ENCODE results near the gene SERPINE3. TPM values are rescaled to one million over a fixed set of nuclear protein-coding genes. Genes with fewer than 3 reads are reported as not detected.

Gene SERPINE3
- polyA plus RNA-seq, 2 donors: not detected

DNA sequence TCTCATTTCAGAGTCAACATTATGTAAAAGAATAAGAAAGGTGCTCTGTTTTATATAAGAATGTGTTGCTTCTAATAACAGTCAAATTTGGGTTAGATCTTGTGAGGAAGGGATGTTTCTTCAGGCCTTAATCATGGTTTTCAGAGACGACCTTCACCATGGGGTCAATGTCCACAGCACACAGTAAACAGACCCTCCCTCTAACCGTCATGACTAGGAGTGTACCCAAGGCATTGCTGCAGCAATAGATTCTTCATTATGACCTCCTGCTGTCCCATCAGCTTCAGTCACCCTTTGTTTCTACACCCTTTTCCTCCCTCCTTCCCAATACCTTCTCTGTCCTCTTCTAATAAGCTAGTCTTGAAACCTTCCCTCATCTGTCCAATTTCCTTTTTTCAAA is 15.7 kb downstream of the SERPINE3 start:
- H3K36me3 ChIP-seq (ENCODE audit: control insufficient read depth in 2 of 2, insufficient read depth in 2 of 2, low read length in 1 of 2): no peaks in the 10 kb centered on the region
- WGBS, 2 donors: 51 to 71% methylated on average over 2 of the region's 2 CpGs
- no peaks in the 10 kb centered on the region for H3K9me3 ChIP-seq (ENCODE audit: control insufficient read depth in 2 of 2, insufficient read depth in 1 of 2, low read depth in 1 of 2, low read length in 1 of 2)

GRCh38 chr13:51357928-51358595 is 18.6 kb downstream of the SERPINE3 start:
- WGBS, 2 donors: 68 to 77% methylated on average over 5 of the region's 5 CpGs
- H3K9me3 ChIP-seq (ENCODE audit: control insufficient read depth in 2 of 2, insufficient read depth in 1 of 2, low read depth in 1 of 2, low read length in 1 of 2): no peaks in the 10 kb centered on the region

More for the DNA sequence above, 15.7 kb downstream of the SERPINE3 start:
- Histone ChIP-seq H3K4me3 (ENCODE audit: low read depth in 1 of 2, low read length in 2 of 2) (no peak overlapping the region), H3K27ac (ENCODE audit: low read depth in 2 of 2, low read length in 1 of 2) (no peak overlapping the region), H3K27me3 (ENCODE audit: control insufficient read depth in 1 of 2, insufficient read depth in 2 of 2, low read length in 2 of 2) (no peaks in the 10 kb centered on the region), H3K4me1 (ENCODE audit: control insufficient read depth in 2 of 2, insufficient read depth in 2 of 2, low read length in 1 of 2) (no peaks in the 10 kb centered on the region)

GRCh38 chr13:51359352-51359751 is 19.9 kb downstream of the SERPINE3 start:
- Histone ChIP-seq H3K9me3 (ENCODE audit: control insufficient read depth in 2 of 2, insufficient read depth in 1 of 2, low read depth in 1 of 2, low read length in 1 of 2) (no peaks in the 10 kb centered on the region), H3K4me3 (ENCODE audit: low read depth in 1 of 2, low read length in 2 of 2) (no peak overlapping the region), H3K4me1 (ENCODE audit: control insufficient read depth in 2 of 2, insufficient read depth in 2 of 2, low read length in 1 of 2) (no peaks in the 10 kb centered on the region), H3K27me3 (ENCODE audit: control insufficient read depth in 1 of 2, insufficient read depth in 2 of 2, low read length in 2 of 2) (no peaks in the 10 kb centered on the region), H3K36me3 (ENCODE audit: control insufficient read depth in 2 of 2, insufficient read depth in 2 of 2, low read length in 1 of 2) (peaks cover 0 to under 1% of the 10 kb centered on the region in 2 donors), H3K27ac (ENCODE audit: low read depth in 2 of 2, low read length in 1 of 2) (no peak overlapping the region)
- 93 to 96% methylated on average over 1 of the region's 1 CpG for WGBS, 2 donors

More at GRCh38 chr13:51357928-51358595, 18.6 kb downstream of the SERPINE3 start:
- H3K27me3 ChIP-seq (ENCODE audit: control insufficient read depth in 1 of 2, insufficient read depth in 2 of 2, low read length in 2 of 2): no peaks in the 10 kb centered on the region
- no peak overlapping the region for H3K4me3 ChIP-seq (ENCODE audit: low read depth in 1 of 2, low read length in 2 of 2)
- H3K27ac ChIP-seq (ENCODE audit: low read depth in 2 of 2, low read length in 1 of 2): no peak overlapping the region
- H3K36me3 ChIP-seq (ENCODE audit: control insufficient read depth in 2 of 2, insufficient read depth in 2 of 2, low read length in 1 of 2): no peaks in the 10 kb centered on the region
- H3K4me1 ChIP-seq (ENCODE audit: control insufficient read depth in 2 of 2, insufficient read depth in 2 of 2, low read length in 1 of 2): no peaks in the 10 kb centered on the region

DNA sequence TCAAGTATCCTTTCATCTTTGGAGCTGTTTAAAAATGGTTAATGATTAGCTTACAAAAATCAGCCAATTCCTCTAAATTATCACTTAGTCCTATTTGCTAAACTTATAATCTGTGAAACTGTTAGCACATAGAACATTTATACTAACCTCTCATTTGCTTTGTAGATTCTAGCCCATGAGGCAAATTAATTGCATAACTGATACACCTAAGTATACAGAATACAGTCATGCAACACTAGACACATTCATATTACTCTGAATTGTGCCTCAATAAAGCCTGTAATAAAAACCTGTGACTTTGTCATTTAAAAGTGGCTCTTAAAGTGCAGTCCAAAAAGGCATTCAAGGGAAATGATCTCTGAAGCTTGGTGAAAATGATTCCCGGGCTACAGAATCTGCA is 21.0 kb downstream of the SERPINE3 start:
- Histone ChIP-seq H3K4me1 (ENCODE audit: control insufficient read depth in 2 of 2, insufficient read depth in 2 of 2, low read length in 1 of 2) (no peaks in the 10 kb centered on the region), H3K36me3 (ENCODE audit: control insufficient read depth in 2 of 2, insufficient read depth in 2 of 2, low read length in 1 of 2) (peaks cover 0 to 4% of the 10 kb centered on the region in 2 donors), H3K27me3 (ENCODE audit: control insufficient read depth in 1 of 2, insufficient read depth in 2 of 2, low read length in 2 of 2) (no peaks in the 10 kb centered on the region), H3K9me3 (ENCODE audit: control insufficient read depth in 2 of 2, insufficient read depth in 1 of 2, low read depth in 1 of 2, low read length in 1 of 2) (no peaks in the 10 kb centered on the region), H3K4me3 (ENCODE audit: low read depth in 1 of 2, low read length in 2 of 2) (no peak overlapping the region), H3K27ac (ENCODE audit: low read depth in 2 of 2, low read length in 1 of 2) (no peak overlapping the region)
- WGBS, 2 donors: 83 to 92% methylated on average over 1 of the region's 1 CpG

GRCh38 chr13:51361106-51361505 is 21.6 kb downstream of the SERPINE3 start:
- Histone ChIP-seq H3K27ac (ENCODE audit: low read depth in 2 of 2, low read length in 1 of 2) (no peak overlapping the region), H3K9me3 (ENCODE audit: control insufficient read depth in 2 of 2, insufficient read depth in 1 of 2, low read depth in 1 of 2, low read length in 1 of 2) (no peaks in the 10 kb centered on the region), H3K4me1 (ENCODE audit: control insufficient read depth in 2 of 2, insufficient read depth in 2 of 2, low read length in 1 of 2) (no peaks in the 10 kb centered on the region), H3K36me3 (ENCODE audit: control insufficient read depth in 2 of 2, insufficient read depth in 2 of 2, low read length in 1 of 2) (peaks cover 0 to 4% of the 10 kb centered on the region in 2 donors), H3K4me3 (ENCODE audit: low read depth in 1 of 2, low read length in 2 of 2) (no peak overlapping the region), H3K27me3 (ENCODE audit: control insufficient read depth in 1 of 2, insufficient read depth in 2 of 2, low read length in 2 of 2) (no peaks in the 10 kb centered on the region)

GRCh38 chr13:51363625-51364024 is 24.1 kb downstream of the SERPINE3 start:
- no peaks in the 10 kb centered on the region for H3K4me1 ChIP-seq (ENCODE audit: control insufficient read depth in 2 of 2, insufficient read depth in 2 of 2, low read length in 1 of 2)
- H3K4me3 ChIP-seq (ENCODE audit: low read depth in 1 of 2, low read length in 2 of 2): no peak overlapping the region
- H3K36me3 ChIP-seq (ENCODE audit: control insufficient read depth in 2 of 2, insufficient read depth in 2 of 2, low read length in 1 of 2): peaks cover 0 to 4% of the 10 kb centered on the region in 2 donors
- H3K27ac ChIP-seq (ENCODE audit: low read depth in 2 of 2, low read length in 1 of 2): no peak overlapping the region
- no peaks in the 10 kb centered on the region for H3K9me3 ChIP-seq (ENCODE audit: control insufficient read depth in 2 of 2, insufficient read depth in 1 of 2, low read depth in 1 of 2, low read length in 1 of 2)
- no peaks in the 10 kb centered on the region for H3K27me3 ChIP-seq (ENCODE audit: control insufficient read depth in 1 of 2, insufficient read depth in 2 of 2, low read length in 2 of 2)

- Histone ChIP-seq H3K27me3 (ENCODE audit: control insufficient read depth in 1 of 2, insufficient read depth in 2 of 2, low read length in 2 of 2) (no peaks in the 10 kb centered on the region), H3K4me3 (ENCODE audit: low read depth in 1 of 2, low read length in 2 of 2) (no peak overlapping the region), H3K27ac (ENCODE audit: low read depth in 2 of 2, low read length in 1 of 2) (no peak overlapping the region), H3K4me1 (ENCODE audit: control insufficient read depth in 2 of 2, insufficient read depth in 2 of 2, low read length in 1 of 2) (no peaks in the 10 kb centered on the region), H3K36me3 (ENCODE audit: control insufficient read depth in 2 of 2, insufficient read depth in 2 of 2, low read length in 1 of 2) (peaks cover 0 to 4% of the 10 kb centered on the region in 2 donors), H3K9me3 (ENCODE audit: control insufficient read depth in 2 of 2, insufficient read depth in 1 of 2, low read depth in 1 of 2, low read length in 1 of 2) (no peaks in the 10 kb centered on the region)
- WGBS, 2 donors: 77 to 85% methylated on average over 3 of the region's 3 CpGs
Observed at GRCh38 chr13:51364404-51365008, 25.0 kb downstream of the SERPINE3 start.

DNA sequence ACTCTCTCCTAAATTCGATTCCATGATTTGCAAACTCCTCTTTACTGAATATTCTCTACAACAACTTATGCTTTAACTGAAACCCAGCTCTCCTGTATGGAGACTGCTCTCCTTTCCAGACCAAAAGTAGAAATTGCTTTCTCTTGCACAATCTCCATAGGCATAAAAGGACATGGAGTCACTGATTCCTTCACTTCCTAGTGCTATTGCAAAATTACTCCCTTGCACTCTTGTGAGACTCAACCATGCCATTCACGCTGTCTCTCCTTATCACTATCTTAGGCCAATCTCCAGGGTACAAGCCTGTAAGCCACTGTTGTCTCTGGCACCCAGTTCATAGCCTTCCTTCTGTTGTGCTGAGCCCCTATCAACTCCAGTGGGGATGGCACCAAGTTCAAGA is 30.6 kb downstream of the SERPINE3 start:
- no peaks in the 10 kb centered on the region for H3K4me1 ChIP-seq (ENCODE audit: control insufficient read depth in 2 of 2, insufficient read depth in 2 of 2, low read length in 1 of 2)
- peaks cover 5 to 15% of the 10 kb centered on the region in 2 donors for H3K36me3 ChIP-seq (ENCODE audit: control insufficient read depth in 2 of 2, insufficient read depth in 2 of 2, low read length in 1 of 2)

GRCh38 chr13:51370811-51371210 is 31.3 kb downstream of the SERPINE3 start:
- H3K36me3 ChIP-seq (ENCODE audit: control insufficient read depth in 2 of 2, insufficient read depth in 2 of 2, low read length in 1 of 2): peaks cover 5 to 15% of the 10 kb centered on the region in 2 donors
- H3K27me3 ChIP-seq (ENCODE audit: control insufficient read depth in 1 of 2, insufficient read depth in 2 of 2, low read length in 2 of 2): no peaks in the 10 kb centered on the region
- 91 to 98% methylated on average over 2 of the region's 2 CpGs for WGBS, 2 donors
- H3K4me3 ChIP-seq (ENCODE audit: low read depth in 1 of 2, low read length in 2 of 2): no peak overlapping the region
- H3K27ac ChIP-seq (ENCODE audit: low read depth in 2 of 2, low read length in 1 of 2): no peak overlapping the region
- no peaks in the 10 kb centered on the region for H3K4me1 ChIP-seq (ENCODE audit: control insufficient read depth in 2 of 2, insufficient read depth in 2 of 2, low read length in 1 of 2)
- no peaks in the 10 kb centered on the region for H3K9me3 ChIP-seq (ENCODE audit: control insufficient read depth in 2 of 2, insufficient read depth in 1 of 2, low read depth in 1 of 2, low read length in 1 of 2)

More for the DNA sequence above, 30.6 kb downstream of the SERPINE3 start:
- Histone ChIP-seq H3K27ac (ENCODE audit: low read depth in 2 of 2, low read length in 1 of 2) (no peak overlapping the region), H3K27me3 (ENCODE audit: control insufficient read depth in 1 of 2, insufficient read depth in 2 of 2, low read length in 2 of 2) (no peaks in the 10 kb centered on the region), H3K9me3 (ENCODE audit: control insufficient read depth in 2 of 2, insufficient read depth in 1 of 2, low read depth in 1 of 2, low read length in 1 of 2) (no peaks in the 10 kb centered on the region), H3K4me3 (ENCODE audit: low read depth in 1 of 2, low read length in 2 of 2) (no peak overlapping the region)
- WGBS, 2 donors: 95 to 98% methylated on average over 2 of the region's 2 CpGs

All from esophagus (tissue), 2 donors.